Activated B cell treated with CpG ODN at 0.5 μM for 24 hours (primary cell): ENCODE results near the gene TPP1. TPM values are rescaled to one million over a fixed set of nuclear protein-coding genes. Genes with fewer than 3 reads are reported as not detected.

ENCODE experiments used
- ATAC-seq: fragments of 200-7000 bp; cut with Tn5 transposase; one replicate; pipeline ENCODE4 v1.10.0; 2021; ENCODE audit warnings: low read depth, mild to moderate bottlenecking, moderate library complexity
- CTCF ChIA-PET: fragments of 350-600 bp; sonication (Branson Sonifier 250); formaldehyde crosslinking; loops from one replicate; lab custom pipeline; 2021; ENCODE audit warnings: antibody characterized with exemption; lab: Charles Lee
- POLR2A ChIA-PET: fragments of 350-600 bp; sonication (Branson Sonifier 250); formaldehyde crosslinking; loops from one replicate; lab custom pipeline; 2021; ENCODE audit warnings: antibody characterized with exemption; lab: Charles Lee
- DNase-seq: peaks from one replicate; pipeline ENCODE4 v3.0.0; 2022
- H3K27ac Mint-ChIP-seq: one replicate; pipeline ENCODE4 v1.8.0; 2020; ENCODE audit warnings: mixed read lengths
- H3K27me3 Mint-ChIP-seq: one replicate; pipeline ENCODE4 v1.8.0; 2021; ENCODE audit warnings: mixed read lengths
- H3K36me3 Mint-ChIP-seq: one replicate; pipeline ENCODE4 v1.8.0; 2021; ENCODE audit warnings: low read depth, mixed read lengths
- H3K4me1 Mint-ChIP-seq: one replicate; pipeline ENCODE4 v1.8.0; 2021; ENCODE audit warnings: mixed read lengths
- H3K4me3 Mint-ChIP-seq: one replicate; pipeline ENCODE4 v1.8.0; 2020; ENCODE audit warnings: mild to moderate bottlenecking, mixed read lengths
- H3K9me3 Mint-ChIP-seq: one replicate; pipeline ENCODE4 v1.8.0; 2020; ENCODE audit warnings: mixed read lengths
- CTCF ChIP-seq: fragments of 200-600 bp; IDR thresholded peaks from one replicate; pipeline ENCODE4 v1.8.0; 2022; ENCODE audit warnings: antibody characterized with exemption, mild to moderate bottlenecking
- intact Hi-C: fragments of 100-400 bp; cut with micrococcal nuclease; formaldehyde crosslinking; loops from one replicate; pipeline ENCODE4 v1.15.1; 2024
- total RNA-seq: library from RNA; stranded (reverse); gene quantifications from 2 replicates; pipeline ENCODE4 v1.2.3, GENCODE V29; 2022

The TPP1 gene
- 98.2 and 123 TPM in 2 replicates for total RNA-seq

GRCh38 chr11:6619004-6619745 is at the start of gene TPP1:
Gene TPP1 (minus strand): TSS chr11:6619422. CDS start chr11:6619400, 22 bp downstream.
- no peak within 1 kb of the TSS for H3K27ac Mint-ChIP-seq
- peak; percentile 89 for ATAC-seq
- ChIA-PET CTCF (interaction anchor here (1.0 to 3.0 kb wide), 11 partner anchors 8 to 919 kb away, joined by 3 to 26 read pairs (median 5); partner anchors contain the start of genes ILK and MRPL17), POLR2A (interaction anchor here (0.5 to 3.5 kb wide), 20 partner anchors 8 to 928 kb away, joined by 3 to 69 read pairs (median 7); partner anchors contain the start of genes ARFIP2, DCHS1, ILK and MRPL17)
- intact Hi-C loops: loop anchor here (1.0 to 2.0 kb wide), 5 partner anchors 16 to 228 kb away; partner anchors contain the start of genes ARFIP2, ILK, MRPL17 and RRP8
- peak; percentile 87 for DNase-seq
- peaks cover 7% of the 10 kb centered on the region for H3K4me1 Mint-ChIP-seq
- H3K27me3 Mint-ChIP-seq: no peaks in the 10 kb centered on the region
- peaks cover 8% of the 10 kb centered on the region for H3K36me3 Mint-ChIP-seq
- no peaks in the 10 kb centered on the region for H3K9me3 Mint-ChIP-seq
- no peak for TF ChIP-seq CTCF
- no peak within 1 kb of the TSS for H3K4me3 Mint-ChIP-seq

- Mint-ChIP-seq H3K36me3 (no peaks in the 10 kb centered on the region), H3K9me3 (no peaks in the 10 kb centered on the region), H3K4me3 (no peak overlapping the region), H3K27me3 (peaks cover 2% of the 10 kb centered on the region), H3K4me1 (peaks cover 4% of the 10 kb centered on the region), H3K27ac (no peak overlapping the region)
- POLR2A ChIA-PET: interaction anchor here (0.8 to 3.2 kb wide), 8 partner anchors 16 to 65 kb away, joined by 3 to 18 read pairs (median 6); partner anchors contain the start of genes MRPL17, TAF10 and TPP1
- ATAC-seq (peak; percentile 83), DNase-seq (no peak)
- intact Hi-C loops: loop anchor here (1.0 kb wide), 5 partner anchors 15 to 289 kb away; partner anchors contain the start of genes ILK, MRPL17, RRP8 and TPP1
- no peak for TF ChIP-seq CTCF
- CTCF ChIA-PET: interaction anchor here (0.7 to 2.9 kb wide), 17 partner anchors 10 to 290 kb away, joined by 3 to 33 read pairs (median 6); partner anchors contain the start of genes ILK, MRPL17 and TPP1
Observed at GRCh38 chr11:6667733-6668374, 48.6 kb upstream of the TPP1 start.

- ChIA-PET CTCF (interaction anchor here (1.2 to 2.9 kb wide), 8 partner anchors 15 to 287 kb away, joined by 6 to 33 read pairs (median 9); partner anchors contain the start of genes ILK, MRPL17 and TPP1), POLR2A (interaction anchor here (3.2 kb wide), 1 partner anchor 55 kb away, joined by 15 read pairs; the partner anchor contains the start of gene TAF10)
- peaks cover 2% of the 10 kb centered on the region for H3K27me3 Mint-ChIP-seq
- DNase-seq: no peak
- no peak for ATAC-seq
- no peaks in the 10 kb centered on the region for H3K36me3 Mint-ChIP-seq
- no peak for TF ChIP-seq CTCF
- intact Hi-C loops: loop anchor here (1.0 kb wide), 5 partner anchors 17 to 287 kb away; partner anchors contain the start of genes ILK, MRPL17, RRP8 and TPP1
- no peak overlapping the region for H3K4me3 Mint-ChIP-seq
- no peak overlapping the region for H3K27ac Mint-ChIP-seq
- no peaks in the 10 kb centered on the region for H3K9me3 Mint-ChIP-seq
- peaks cover 4% of the 10 kb centered on the region for H3K4me1 Mint-ChIP-seq
Observed at GRCh38 chr11:6666302-6667183, 47.3 kb upstream of the TPP1 start.

DNA sequence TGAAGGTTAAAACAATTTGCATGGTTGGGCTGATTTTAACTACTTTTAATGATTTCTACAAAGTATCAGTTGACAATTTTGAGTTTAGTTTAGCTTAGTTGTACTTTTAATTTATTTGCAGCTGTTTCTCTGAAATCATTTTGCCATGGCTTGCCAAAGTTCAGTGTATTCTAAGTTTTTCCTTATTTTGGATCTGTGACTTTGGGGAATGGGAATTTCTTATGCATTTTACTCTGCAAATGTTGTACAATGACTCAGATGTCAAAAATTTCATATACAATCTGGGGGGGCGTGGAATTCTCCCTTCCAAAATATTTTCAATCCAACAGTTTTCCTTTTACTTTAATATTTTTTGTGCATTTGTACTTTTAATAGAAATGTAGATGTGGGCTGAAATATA is 45.3 kb upstream of the TPP1 start:
- ATAC-seq (no peak), DNase-seq (no peak)
- no peak for TF ChIP-seq CTCF
- Mint-ChIP-seq H3K9me3 (no peaks in the 10 kb centered on the region), H3K4me1 (peaks cover 4% of the 10 kb centered on the region), H3K27me3 (no peaks in the 10 kb centered on the region), H3K4me3 (no peak overlapping the region), H3K27ac (no peak overlapping the region), H3K36me3 (no peaks in the 10 kb centered on the region)
- intact Hi-C loops: no loop called here
- CTCF ChIA-PET: no interaction called here
- POLR2A ChIA-PET: no interaction called here
